ENCODE data around the gene ILRUN.
"Not testable (repeated sequence)": the region's sequence is repeated elsewhere in the genome, so short reads cannot be mapped to it uniquely, and the experiment has no call there.

Gene ILRUN

GRCh38 chr6:34667481-34668238, 28.9 kb downstream of the ILRUN start:
- Histone ChIP-seq H3K27me3 (ENCODE audit: control insufficient read depth, insufficient read depth, low read length, poor library complexity, severe bottlenecking) (no peaks in the 10 kb centered on the region), H3K27ac (ENCODE audit: insufficient read depth, low read depth, low read length, poor library complexity, severe bottlenecking) (no peak overlapping the region), H3K4me3 (ENCODE audit: insufficient read depth, low read depth, low read length) (no peak overlapping the region), H3K4me1 (ENCODE audit: control insufficient read depth, insufficient read depth, low read length) (no peaks in the 10 kb centered on the region), H3K36me3 (ENCODE audit: control insufficient read depth, insufficient read depth, low read length) (no peaks in the 10 kb centered on the region), H3K9me3 (ENCODE audit: control insufficient read depth, low read length) (no peaks in the 10 kb centered on the region)
- 95 to 96% methylated on average over 4 of the region's 4 CpGs for WGBS, 2 experiments

GRCh38 chr6:34665019-34665418, 31.5 kb downstream of the ILRUN start:
- Histone ChIP-seq H3K36me3 (ENCODE audit: control insufficient read depth, insufficient read depth, low read length) (no peaks in the 10 kb centered on the region), H3K9me3 (ENCODE audit: control insufficient read depth, low read length) (no peaks in the 10 kb centered on the region), H3K27me3 (ENCODE audit: control insufficient read depth, insufficient read depth, low read length, poor library complexity, severe bottlenecking) (no peaks in the 10 kb centered on the region), H3K4me1 (ENCODE audit: control insufficient read depth, insufficient read depth, low read length) (no peaks in the 10 kb centered on the region), H3K4me3 (ENCODE audit: insufficient read depth, low read depth, low read length) (no peak overlapping the region), H3K27ac (ENCODE audit: insufficient read depth, low read depth, low read length, poor library complexity, severe bottlenecking) (no peak overlapping the region)
- 89 to 93% methylated on average over 4 of the region's 4 CpGs for WGBS, 2 experiments

- no peaks in the 10 kb centered on the region for H3K27me3 ChIP-seq (ENCODE audit: control insufficient read depth, insufficient read depth, low read length, poor library complexity, severe bottlenecking)
- no peaks in the 10 kb centered on the region for H3K36me3 ChIP-seq (ENCODE audit: control insufficient read depth, insufficient read depth, low read length)
- H3K9me3 ChIP-seq (ENCODE audit: control insufficient read depth, low read length), result no peaks in the 10 kb centered on the region
- H3K4me3 ChIP-seq (ENCODE audit: insufficient read depth, low read depth, low read length), result no peak overlapping the region
- no peaks in the 10 kb centered on the region for H3K4me1 ChIP-seq (ENCODE audit: control insufficient read depth, insufficient read depth, low read length)
- H3K27ac ChIP-seq (ENCODE audit: insufficient read depth, low read depth, low read length, poor library complexity, severe bottlenecking), result no peak overlapping the region
- WGBS, 2 experiments, result 94 to 95% methylated on average over 4 of the region's 4 CpGs
Measured at GRCh38 chr6:34664256-34664971, 32.2 kb downstream of the ILRUN start.

GRCh38 chr6:34663831-34664255, 32.7 kb downstream of the ILRUN start:
- Histone ChIP-seq H3K27me3 (ENCODE audit: control insufficient read depth, insufficient read depth, low read length, poor library complexity, severe bottlenecking) (no peaks in the 10 kb centered on the region), H3K9me3 (ENCODE audit: control insufficient read depth, low read length) (no peaks in the 10 kb centered on the region), H3K36me3 (ENCODE audit: control insufficient read depth, insufficient read depth, low read length) (no peaks in the 10 kb centered on the region), H3K27ac (ENCODE audit: insufficient read depth, low read depth, low read length, poor library complexity, severe bottlenecking) (no peak overlapping the region), H3K4me3 (ENCODE audit: insufficient read depth, low read depth, low read length) (no peak overlapping the region), H3K4me1 (ENCODE audit: control insufficient read depth, insufficient read depth, low read length) (no peaks in the 10 kb centered on the region)
- WGBS, 2 experiments, result 90 to 91% methylated on average over 4 to 5 of the region's 5 CpGs

- H3K27ac ChIP-seq (ENCODE audit: insufficient read depth, low read depth, low read length, poor library complexity, severe bottlenecking), result no peak overlapping the region
- WGBS, 2 experiments, result 91 to 94% methylated on average over 2 of the region's 2 CpGs
- no peaks in the 10 kb centered on the region for H3K4me1 ChIP-seq (ENCODE audit: control insufficient read depth, insufficient read depth, low read length)
- no peaks in the 10 kb centered on the region for H3K36me3 ChIP-seq (ENCODE audit: control insufficient read depth, insufficient read depth, low read length)
- H3K27me3 ChIP-seq (ENCODE audit: control insufficient read depth, insufficient read depth, low read length, poor library complexity, severe bottlenecking), result no peaks in the 10 kb centered on the region
- no peak overlapping the region for H3K4me3 ChIP-seq (ENCODE audit: insufficient read depth, low read depth, low read length)
- H3K9me3 ChIP-seq (ENCODE audit: control insufficient read depth, low read length), result no peaks in the 10 kb centered on the region
Measured at GRCh38 chr6:34663371-34663770, 33.2 kb downstream of the ILRUN start.

GRCh38 chr6:34661357-34661756, 35.2 kb downstream of the ILRUN start:
- Histone ChIP-seq H3K36me3 (ENCODE audit: control insufficient read depth, insufficient read depth, low read length) (no peaks in the 10 kb centered on the region), H3K27me3 (ENCODE audit: control insufficient read depth, insufficient read depth, low read length, poor library complexity, severe bottlenecking) (no peaks in the 10 kb centered on the region), H3K27ac (ENCODE audit: insufficient read depth, low read depth, low read length, poor library complexity, severe bottlenecking) (no peak overlapping the region), H3K4me1 (ENCODE audit: control insufficient read depth, insufficient read depth, low read length) (no peaks in the 10 kb centered on the region), H3K4me3 (ENCODE audit: insufficient read depth, low read depth, low read length) (no peak overlapping the region), H3K9me3 (ENCODE audit: control insufficient read depth, low read length) (no peaks in the 10 kb centered on the region)
- 100% methylated on average over 1 of the region's 1 CpG; no CpG with 5 or more reads in 1 of the 2 experiments for WGBS, 2 experiments

GRCh38 chr6:34658605-34659265, 37.8 kb downstream of the ILRUN start:
- Histone ChIP-seq H3K27me3 (ENCODE audit: control insufficient read depth, insufficient read depth, low read length, poor library complexity, severe bottlenecking) (no peaks in the 10 kb centered on the region), H3K4me1 (ENCODE audit: control insufficient read depth, insufficient read depth, low read length) (no peaks in the 10 kb centered on the region), H3K4me3 (ENCODE audit: insufficient read depth, low read depth, low read length) (no peak overlapping the region), H3K27ac (ENCODE audit: insufficient read depth, low read depth, low read length, poor library complexity, severe bottlenecking) (no peak overlapping the region), H3K36me3 (ENCODE audit: control insufficient read depth, insufficient read depth, low read length) (no peaks in the 10 kb centered on the region), H3K9me3 (ENCODE audit: control insufficient read depth, low read length) (no peaks in the 10 kb centered on the region)
- WGBS, 2 experiments, result 92 to 93% methylated on average over 7 of the region's 7 CpGs

- WGBS, 2 experiments, result 91 to 93% methylated on average over 6 of the region's 6 CpGs
- H3K27me3 ChIP-seq (ENCODE audit: control insufficient read depth, insufficient read depth, low read length, poor library complexity, severe bottlenecking); H3K4me1 ChIP-seq (ENCODE audit: control insufficient read depth, insufficient read depth, low read length); H3K9me3 ChIP-seq (ENCODE audit: control insufficient read depth, low read length); H3K27ac ChIP-seq (ENCODE audit: insufficient read depth, low read depth, low read length, poor library complexity, severe bottlenecking); H3K4me3 ChIP-seq (ENCODE audit: insufficient read depth, low read depth, low read length); H3K36me3 ChIP-seq (ENCODE audit: control insufficient read depth, insufficient read depth, low read length): not testable (repeated sequence)
Measured at GRCh38 chr6:34657979-34658480, 38.5 kb downstream of the ILRUN start.

GRCh38 chr6:34657307-34657978, 39.1 kb downstream of the ILRUN start:
- Histone ChIP-seq H3K9me3 (ENCODE audit: control insufficient read depth, low read length) (no peaks in the 10 kb centered on the region), H3K36me3 (ENCODE audit: control insufficient read depth, insufficient read depth, low read length) (no peaks in the 10 kb centered on the region), H3K27me3 (ENCODE audit: control insufficient read depth, insufficient read depth, low read length, poor library complexity, severe bottlenecking) (no peaks in the 10 kb centered on the region), H3K4me1 (ENCODE audit: control insufficient read depth, insufficient read depth, low read length) (no peaks in the 10 kb centered on the region), H3K4me3 (ENCODE audit: insufficient read depth, low read depth, low read length) (no peak overlapping the region), H3K27ac (ENCODE audit: insufficient read depth, low read depth, low read length, poor library complexity, severe bottlenecking) (no peak overlapping the region)
- WGBS, 2 experiments, result 82 to 91% methylated on average over 2 of the region's 2 CpGs

- Histone ChIP-seq H3K4me3 (ENCODE audit: insufficient read depth, low read depth, low read length) (no peak overlapping the region), H3K27ac (ENCODE audit: insufficient read depth, low read depth, low read length, poor library complexity, severe bottlenecking) (no peak overlapping the region), H3K4me1 (ENCODE audit: control insufficient read depth, insufficient read depth, low read length) (no peaks in the 10 kb centered on the region), H3K9me3 (ENCODE audit: control insufficient read depth, low read length) (no peaks in the 10 kb centered on the region), H3K27me3 (ENCODE audit: control insufficient read depth, insufficient read depth, low read length, poor library complexity, severe bottlenecking) (no peaks in the 10 kb centered on the region), H3K36me3 (ENCODE audit: control insufficient read depth, insufficient read depth, low read length) (no peaks in the 10 kb centered on the region)
- WGBS, 2 experiments, result 92 to 97% methylated on average over 1 of the region's 1 CpG
Measured at GRCh38 chr6:34657037-34657306, 39.6 kb downstream of the ILRUN start.
